Endothelial cell of umbilical vein (primary cell): ENCODE measurements around the gene ENPP3.

Experiments used
- CTCF ChIP-seq, 2 donors: IDR thresholded peaks; 1 replicate in 1 of 2; 2 replicates in 1 of 2; pipeline ENCODE4 v1.5.1; 2011; ENCODE audit warnings: low read length in 2 of 2, mild to moderate bottlenecking in 2 of 2, moderate library complexity in 2 of 2, control low read depth in 1 of 2, inconsistent platforms in 1 of 2, low read depth in 1 of 2; ENCODE audit not compliant: insufficient read depth in 1 of 2; ENCODE audit errors: extremely low read depth in 1 of 2
- EZH2 ChIP-seq: IDR thresholded peaks from 2 replicates; pipeline ENCODE4 v1.6.1; 2012; ENCODE audit warnings: borderline replicate concordance, low read depth, mild to moderate bottlenecking, moderate library complexity, low read length, inconsistent platforms; ENCODE audit not compliant: severe bottlenecking
- FOS ChIP-seq: IDR thresholded peaks from 2 replicates; pipeline ENCODE4 v1.6.1; 2011; ENCODE audit warnings: mild to moderate bottlenecking, low read length, moderate library complexity, borderline replicate concordance; ENCODE audit not compliant: insufficient read depth
- GATA2 ChIP-seq: IDR thresholded peaks from 2 replicates; pipeline ENCODE4 v1.7.0; 2011; ENCODE audit warnings: low read depth, mild to moderate bottlenecking, moderate library complexity, mixed read lengths, low read length; ENCODE audit not compliant: insufficient read length, insufficient read depth
- JUN ChIP-seq: IDR thresholded peaks from 2 replicates; pipeline ENCODE4 v1.6.1; 2011; ENCODE audit warnings: borderline replicate concordance, low read depth; ENCODE audit not compliant: insufficient read length, insufficient read depth
- MAX ChIP-seq: IDR thresholded peaks from 2 replicates; pipeline ENCODE4 v1.6.1; 2011; ENCODE audit not compliant: insufficient read depth, insufficient read length
- POLR2A ChIP-seq: IDR thresholded peaks from 2 replicates; pipeline ENCODE4 v1.6.1; 2012; ENCODE audit warnings: low read depth, mild to moderate bottlenecking, control low read depth, low read length
- POLR2AphosphoS5 ChIP-seq: IDR thresholded peaks from 2 replicates; pipeline ENCODE4 v1.6.1; 2012; ENCODE audit warnings: low read depth, mild to moderate bottlenecking, control low read depth, low read length, moderate library complexity; ENCODE audit not compliant: insufficient read depth

GRCh38 chr6:131745476-131745875, 108.4 kb downstream of the ENPP3 start:
- TF ChIP-seq CTCF (IDR thresholded peaks at IDR 0.05; ENCODE audit: extremely low read depth in 1 of 2, insufficient read depth in 1 of 2, low read depth in 1 of 2, low read length in 2 of 2) (no peak), POLR2A (no peak), EZH2 (no peak), GATA2 (no peak), POLR2AphosphoS5 (no peak), MAX (no peak), FOS (no peak), JUN (no peak)
